PC-3 (cell line): ENCODE results near the gene KCNQ2. TPM values are rescaled to one million over a fixed set of nuclear protein-coding genes. Genes with fewer than 3 reads are reported as not detected.

ENCODE experiments used
- ATAC-seq: fragments of 200-7000 bp; cut with Tn5 transposase; 2 replicates; pipeline ENCODE4 v1.9.1; 2020; ENCODE audit warnings: mild to moderate bottlenecking, moderate library complexity
- BruUV-seq: library from RNA; stranded (reverse); fragments of 400-500 nt; replicated peaks from 2 replicates; lab custom pipeline; 2021; lab: Mats Ljungman, UMichigan
- CTCF ChIA-PET: fragments of 300-600 bp; sonication (Branson Sonifier 250); formaldehyde crosslinking; loops from one replicate; lab custom pipeline; 2022; ENCODE audit warnings: antibody characterized with exemption; lab: Charles Lee
- POLR2A ChIA-PET: fragments of 300-600 bp; sonication (Branson Sonifier 250); formaldehyde crosslinking; loops from one replicate; lab custom pipeline; 2022; ENCODE audit warnings: antibody characterized with exemption; ENCODE audit not compliant: unreplicated experiment; lab: Charles Lee
- DNase-seq: peaks from one replicate; pipeline ENCODE4 v3.0.0-alpha.2; 2015
- H2AFZ ChIP-seq: fragments of 300-600 bp; sonication (generic); 2 replicates; pipeline ENCODE4 v1.6.0; 2016; ENCODE audit warnings: antibody characterized with exemption, low read length
- H3F3A ChIP-seq: fragments of 300-600 bp; sonication (generic); one replicate; pipeline ENCODE4 v1.6.0; 2017; ENCODE audit warnings: antibody characterized with exemption, low read length, control low read depth, mild to moderate bottlenecking; ENCODE audit not compliant: unreplicated experiment
- H3K27ac ChIP-seq: fragments of 300-600 bp; sonication (generic); 2 replicates; pipeline ENCODE4 v1.5.1; 2016; ENCODE audit warnings: mild to moderate bottlenecking, low read length
- H3K27me3 ChIP-seq: fragments of 300-600 bp; sonication (generic); 2 replicates; pipeline ENCODE4 v1.6.1; 2016; ENCODE audit warnings: low read length, mixed read lengths
- H3K36me3 ChIP-seq: fragments of 300-600 bp; sonication (generic); 2 replicates; pipeline ENCODE4 v1.6.1; 2016; ENCODE audit warnings: low read depth, mixed run types, low read length, mixed read lengths
- H3K4me1 ChIP-seq: fragments of 300-600 bp; sonication (generic); 2 replicates; pipeline ENCODE4 v1.5.1; 2016; ENCODE audit warnings: low read length; ENCODE audit not compliant: insufficient read depth
- H3K4me2 ChIP-seq: fragments of 300-600 bp; sonication (generic); 2 replicates; pipeline ENCODE4 v1.6.0; 2016; ENCODE audit warnings: low read length
- H3K4me3 ChIP-seq: fragments of 300-600 bp; sonication (generic); 2 replicates; pipeline ENCODE4 v1.5.1; 2016; ENCODE audit warnings: mild to moderate bottlenecking, low read length, mixed read lengths
- H3K79me2 ChIP-seq: fragments of 300-600 bp; sonication (generic); 2 replicates; pipeline ENCODE4 v1.6.1; 2017; ENCODE audit warnings: low read length, mixed read lengths
- H3K9ac ChIP-seq: fragments of 300-600 bp; sonication (generic); 2 replicates; pipeline ENCODE4 v1.6.0; 2016; ENCODE audit warnings: mild to moderate bottlenecking, low read length
- H3K9me2 ChIP-seq: fragments of 300-600 bp; sonication (generic); replicated peaks from 2 replicates; pipeline ENCODE4 v1.6.1; 2016; ENCODE audit warnings: mixed run types, low read length, mixed read lengths
- H3K9me3 ChIP-seq: fragments of 300-600 bp; sonication (generic); 2 replicates; pipeline ENCODE4 v1.6.1; 2016; ENCODE audit warnings: low read length, mixed read lengths
- H4K20me1 ChIP-seq: fragments of 300-600 bp; sonication (generic); 2 replicates; pipeline ENCODE4 v1.6.1; 2016; ENCODE audit warnings: low read length, mixed read lengths
- EZH2 ChIP-seq: fragments of 300-600 bp; sonication (generic); IDR thresholded peaks from one replicate; pipeline ENCODE4 v1.6.1; 2017; ENCODE audit warnings: antibody characterized with exemption, mild to moderate bottlenecking, low read length; ENCODE audit not compliant: unreplicated experiment
- EZH2phosphoT487 ChIP-seq: fragments of 300-600 bp; sonication (generic); IDR thresholded peaks from 2 replicates; pipeline ENCODE4 v1.6.1; 2018; ENCODE audit warnings: mild to moderate bottlenecking, antibody characterized with exemption, low read length, borderline replicate concordance
- intact Hi-C: fragments of 100-400 bp; cut with micrococcal nuclease; formaldehyde crosslinking; loops from 2 replicates; pipeline ENCODE4 v1.9.0; 2023
- total RNA-seq: library from RNA; depleted of rRNA; stranded (reverse); fragments of >200 nt; gene quantifications from 2 replicates; pipeline ENCODE4 v1.2.3, GENCODE V29; 2014
- TF ChIP-seq, protein P1 (sequence below): fragments of 300-600 bp; sonication (generic); conservative IDR thresholded peaks from 2 replicates; pipeline ENCODE4 v1.5.1; 2017; ENCODE audit warnings: antibody characterized with exemption, low read depth, mild to moderate bottlenecking, low read length

The KCNQ2 gene
- total RNA-seq, 1 experiment from 2014 or later = not detected

DNA sequence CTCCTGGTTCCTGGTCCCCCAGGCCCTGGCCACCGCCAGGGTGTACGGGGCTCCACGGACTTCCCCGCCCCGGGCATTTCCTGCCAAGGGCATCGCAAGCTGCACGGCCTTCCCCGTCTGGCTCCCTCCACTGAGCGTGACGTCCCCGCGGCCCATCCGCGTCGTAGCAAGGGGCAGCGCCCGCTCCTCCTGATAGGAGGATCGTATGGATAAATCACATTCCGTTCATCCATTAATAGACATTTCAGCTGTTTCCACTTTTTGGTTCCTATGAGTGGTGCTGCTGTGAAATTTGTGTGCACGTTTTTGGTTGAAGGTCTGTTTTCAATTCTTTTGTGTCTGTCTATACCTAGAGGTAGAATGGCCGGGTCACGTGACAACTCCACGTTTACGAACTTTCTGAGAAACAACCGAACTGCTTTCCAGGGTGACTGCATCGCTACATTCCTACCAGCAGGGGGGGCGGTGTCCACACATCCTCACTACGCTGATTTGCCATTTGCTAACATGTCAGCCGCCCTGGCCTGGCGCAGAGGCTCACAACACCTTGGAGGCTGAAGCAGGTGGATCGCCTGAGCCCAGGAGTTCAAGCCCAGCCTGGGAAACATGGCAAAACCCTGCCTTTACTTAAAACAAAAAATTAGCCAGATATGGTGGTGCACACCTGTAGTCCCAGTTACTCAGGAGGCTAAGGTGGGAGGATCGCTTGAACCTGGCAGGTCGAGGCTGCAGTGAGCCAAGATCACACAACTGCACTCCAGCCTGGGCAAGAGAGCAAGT is 37.7 kb downstream of the KCNQ2 start:
- ATAC-seq (peak; percentile 81), DNase-seq (peak; percentile 79)
- Histone ChIP-seq H3K9me2 (no peaks in the 10 kb centered on the region), H3K36me3 (no peaks in the 10 kb centered on the region), H3K27me3 (no peaks in the 10 kb centered on the region), H3K27ac (no peak overlapping the region), H3K9ac (no peak overlapping the region), H3K4me1 (no peaks in the 10 kb centered on the region), H4K20me1 (no peaks in the 10 kb centered on the region), H2AFZ (0 out of 2 replicates have a peak overlapping the region, but pooled peaks have one; percentile 31), H3K4me3 (no peak overlapping the region), H3K9me3 (no peaks in the 10 kb centered on the region), H3K79me2 (no peaks in the 10 kb centered on the region), H3K4me2 (no peak overlapping the region), H3F3A (no peaks in the 10 kb centered on the region)
- no TSS peak for BruUV-seq
- CTCF ChIA-PET = no interaction called here
- intact Hi-C loops = no loop called here
- POLR2A ChIA-PET = no interaction called here
- TF ChIP-seq, protein P1, sequence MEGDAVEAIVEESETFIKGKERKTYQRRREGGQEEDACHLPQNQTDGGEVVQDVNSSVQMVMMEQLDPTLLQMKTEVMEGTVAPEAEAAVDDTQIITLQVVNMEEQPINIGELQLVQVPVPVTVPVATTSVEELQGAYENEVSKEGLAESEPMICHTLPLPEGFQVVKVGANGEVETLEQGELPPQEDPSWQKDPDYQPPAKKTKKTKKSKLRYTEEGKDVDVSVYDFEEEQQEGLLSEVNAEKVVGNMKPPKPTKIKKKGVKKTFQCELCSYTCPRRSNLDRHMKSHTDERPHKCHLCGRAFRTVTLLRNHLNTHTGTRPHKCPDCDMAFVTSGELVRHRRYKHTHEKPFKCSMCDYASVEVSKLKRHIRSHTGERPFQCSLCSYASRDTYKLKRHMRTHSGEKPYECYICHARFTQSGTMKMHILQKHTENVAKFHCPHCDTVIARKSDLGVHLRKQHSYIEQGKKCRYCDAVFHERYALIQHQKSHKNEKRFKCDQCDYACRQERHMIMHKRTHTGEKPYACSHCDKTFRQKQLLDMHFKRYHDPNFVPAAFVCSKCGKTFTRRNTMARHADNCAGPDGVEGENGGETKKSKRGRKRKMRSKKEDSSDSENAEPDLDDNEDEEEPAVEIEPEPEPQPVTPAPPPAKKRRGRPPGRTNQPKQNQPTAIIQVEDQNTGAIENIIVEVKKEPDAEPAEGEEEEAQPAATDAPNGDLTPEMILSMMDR = peak; percentile 90
- TF ChIP-seq EZH2phosphoT487 = no peak

DNA sequence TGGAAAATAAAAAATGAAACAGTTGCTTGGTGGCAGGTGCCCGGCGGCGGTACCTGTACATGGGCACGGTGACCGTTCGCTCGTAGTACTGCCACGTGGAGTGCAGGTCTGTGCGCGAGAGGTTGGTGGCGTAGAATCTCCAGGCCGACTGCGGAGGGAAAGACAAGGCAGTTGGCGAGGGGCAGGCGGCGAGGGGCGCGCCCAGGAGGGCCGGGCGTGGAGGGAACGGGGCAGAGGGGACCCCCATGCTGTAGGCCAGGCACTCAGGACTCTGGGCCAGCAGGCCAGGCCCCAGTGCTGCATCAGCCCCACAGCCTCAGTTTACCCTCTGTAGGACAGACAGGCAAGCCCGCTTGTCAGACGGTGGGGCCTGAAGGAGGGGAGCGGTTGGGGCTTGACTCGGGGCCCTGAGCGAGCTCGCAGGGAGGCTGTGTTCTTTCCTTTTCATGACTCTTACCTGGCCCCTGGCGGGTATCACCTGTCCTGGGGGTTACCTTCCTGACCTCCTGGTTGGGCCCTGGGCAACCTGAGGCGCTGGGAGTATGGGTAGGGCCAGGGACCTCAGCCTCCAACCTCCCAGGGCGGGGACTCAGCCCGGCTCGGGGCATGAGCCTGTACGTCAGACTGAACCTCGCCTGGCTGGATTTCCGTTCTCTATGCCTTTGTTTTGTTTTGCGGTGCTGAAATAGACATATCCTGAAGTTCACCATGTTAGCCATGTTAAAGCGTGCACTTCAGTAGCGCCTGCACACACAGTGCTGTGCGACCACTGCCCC is 38.5 kb downstream of the KCNQ2 start:
- BruUV-seq = no TSS peak
- no peak for ATAC-seq
- H3K27ac ChIP-seq = no peak overlapping the region

More for the DNA sequence above, 38.5 kb downstream of the KCNQ2 start:
- intact Hi-C loops = no loop called here
- ChIA-PET POLR2A (no interaction called here), CTCF (no interaction called here)
- H2AFZ ChIP-seq = no peak overlapping the region
- no peak overlapping the region for H3K4me3 ChIP-seq
- no peaks in the 10 kb centered on the region for H3K36me3 ChIP-seq
- H3K9me3 ChIP-seq = no peaks in the 10 kb centered on the region
- DNase-seq = no peak
- H3F3A ChIP-seq = no peaks in the 10 kb centered on the region
- no peak overlapping the region for H3K4me2 ChIP-seq
- no peak overlapping the region for H3K9ac ChIP-seq
- H3K27me3 ChIP-seq = no peaks in the 10 kb centered on the region
- no peaks in the 10 kb centered on the region for H3K79me2 ChIP-seq
- no peaks in the 10 kb centered on the region for H3K4me1 ChIP-seq
- no peaks in the 10 kb centered on the region for H4K20me1 ChIP-seq
- TF ChIP-seq EZH2phosphoT487 (no peak), EZH2 (no peak)
- TF ChIP-seq, protein P1 = no peak
- no peaks in the 10 kb centered on the region for H3K9me2 ChIP-seq
